ENCODE results near the gene PREX1.

DNA sequence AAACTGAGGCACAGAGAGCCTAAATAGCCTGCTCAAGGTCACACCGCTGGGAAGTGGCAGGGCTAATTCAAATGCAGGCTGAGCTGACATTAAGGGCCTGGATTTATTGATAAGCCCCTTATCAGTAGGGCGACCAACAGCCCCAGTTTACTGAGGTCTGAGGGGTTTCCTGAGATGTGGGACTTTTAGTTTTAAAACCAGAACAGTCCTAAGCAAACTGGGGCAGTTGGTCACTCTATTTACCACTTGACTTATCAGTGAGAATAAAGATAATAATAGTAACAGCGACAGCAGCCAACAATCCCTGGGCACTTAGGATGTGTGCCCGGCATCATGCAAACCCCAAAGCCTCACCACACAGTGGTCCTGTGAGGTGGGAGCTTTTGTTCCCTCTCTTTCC lies 27.6 kb downstream of the PREX1 start:
- TF ChIP-seq, protein P1, sequence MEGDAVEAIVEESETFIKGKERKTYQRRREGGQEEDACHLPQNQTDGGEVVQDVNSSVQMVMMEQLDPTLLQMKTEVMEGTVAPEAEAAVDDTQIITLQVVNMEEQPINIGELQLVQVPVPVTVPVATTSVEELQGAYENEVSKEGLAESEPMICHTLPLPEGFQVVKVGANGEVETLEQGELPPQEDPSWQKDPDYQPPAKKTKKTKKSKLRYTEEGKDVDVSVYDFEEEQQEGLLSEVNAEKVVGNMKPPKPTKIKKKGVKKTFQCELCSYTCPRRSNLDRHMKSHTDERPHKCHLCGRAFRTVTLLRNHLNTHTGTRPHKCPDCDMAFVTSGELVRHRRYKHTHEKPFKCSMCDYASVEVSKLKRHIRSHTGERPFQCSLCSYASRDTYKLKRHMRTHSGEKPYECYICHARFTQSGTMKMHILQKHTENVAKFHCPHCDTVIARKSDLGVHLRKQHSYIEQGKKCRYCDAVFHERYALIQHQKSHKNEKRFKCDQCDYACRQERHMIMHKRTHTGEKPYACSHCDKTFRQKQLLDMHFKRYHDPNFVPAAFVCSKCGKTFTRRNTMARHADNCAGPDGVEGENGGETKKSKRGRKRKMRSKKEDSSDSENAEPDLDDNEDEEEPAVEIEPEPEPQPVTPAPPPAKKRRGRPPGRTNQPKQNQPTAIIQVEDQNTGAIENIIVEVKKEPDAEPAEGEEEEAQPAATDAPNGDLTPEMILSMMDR (IDR thresholded peaks at IDR 0.05) = no peak
- TF ChIP-seq POLR2AphosphoS5 (IDR thresholded peaks at IDR 0.05) (no peak), POLR2A (IDR thresholded peaks at IDR 0.05) (no peak)
